ENCODE results near the gene DUOX1. TPM values are rescaled to one million over a fixed set of nuclear protein-coding genes. Genes with fewer than 3 reads are reported as not detected.

The DUOX1 gene
- total and polyA plus RNA-seq, 2 donors, result 7.1 to 10.3 TPM

DNA sequence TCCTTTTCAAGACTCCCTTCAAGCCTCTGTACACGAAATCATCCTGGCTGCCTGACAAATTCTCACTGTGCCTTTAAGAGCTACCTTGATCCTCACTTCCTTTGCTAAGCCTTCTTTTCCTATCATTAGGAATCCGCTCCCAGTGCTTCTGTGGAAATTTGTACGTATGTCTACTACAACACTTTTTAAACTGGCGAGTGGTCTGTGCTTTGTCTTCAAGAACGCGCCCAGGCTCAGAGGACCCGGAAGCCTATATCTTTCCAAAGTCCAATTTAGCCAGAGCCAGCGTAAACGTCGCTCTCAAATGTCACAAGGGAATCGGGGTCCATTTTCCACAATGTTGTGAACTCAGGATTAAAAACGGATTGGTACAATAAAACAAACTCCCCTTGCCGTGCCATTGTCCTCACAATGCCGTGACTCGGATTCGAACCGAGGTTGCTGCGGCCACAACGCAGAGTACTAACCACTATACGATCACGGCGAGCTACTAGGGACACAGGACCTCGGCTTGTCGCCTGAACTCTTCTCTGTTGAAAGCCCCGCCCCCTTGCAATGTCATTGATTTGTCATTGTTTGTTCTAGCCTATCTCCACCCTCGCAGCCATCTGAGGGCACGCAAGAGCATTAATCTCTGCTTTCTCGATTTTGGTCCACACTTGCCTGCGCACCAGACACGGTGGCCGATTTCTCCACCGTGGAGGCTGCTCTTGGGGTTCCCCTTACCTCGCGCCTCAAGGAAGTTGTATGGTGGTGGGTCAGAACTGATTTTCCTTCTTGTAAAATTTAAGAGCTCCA, 70.4 kb downstream of the DUOX1 start:
- WGBS, result under 1% methylated on average over 34 of the region's 34 CpGs
- H3K27ac ChIP-seq (ENCODE audit: low read depth), result peak overlapping the region; percentile 93
- H3K4me3 ChIP-seq (ENCODE audit: low read depth, low read length), result peak overlapping the region; percentile 33
- peak; percentile 92 for DNase-seq (ENCODE audit: extremely low spot score)
- no peaks in the 10 kb centered on the region for H3K36me3 ChIP-seq (ENCODE audit: insufficient read depth)
- no peaks in the 10 kb centered on the region for H3K4me1 ChIP-seq (ENCODE audit: insufficient read depth)

DNA sequence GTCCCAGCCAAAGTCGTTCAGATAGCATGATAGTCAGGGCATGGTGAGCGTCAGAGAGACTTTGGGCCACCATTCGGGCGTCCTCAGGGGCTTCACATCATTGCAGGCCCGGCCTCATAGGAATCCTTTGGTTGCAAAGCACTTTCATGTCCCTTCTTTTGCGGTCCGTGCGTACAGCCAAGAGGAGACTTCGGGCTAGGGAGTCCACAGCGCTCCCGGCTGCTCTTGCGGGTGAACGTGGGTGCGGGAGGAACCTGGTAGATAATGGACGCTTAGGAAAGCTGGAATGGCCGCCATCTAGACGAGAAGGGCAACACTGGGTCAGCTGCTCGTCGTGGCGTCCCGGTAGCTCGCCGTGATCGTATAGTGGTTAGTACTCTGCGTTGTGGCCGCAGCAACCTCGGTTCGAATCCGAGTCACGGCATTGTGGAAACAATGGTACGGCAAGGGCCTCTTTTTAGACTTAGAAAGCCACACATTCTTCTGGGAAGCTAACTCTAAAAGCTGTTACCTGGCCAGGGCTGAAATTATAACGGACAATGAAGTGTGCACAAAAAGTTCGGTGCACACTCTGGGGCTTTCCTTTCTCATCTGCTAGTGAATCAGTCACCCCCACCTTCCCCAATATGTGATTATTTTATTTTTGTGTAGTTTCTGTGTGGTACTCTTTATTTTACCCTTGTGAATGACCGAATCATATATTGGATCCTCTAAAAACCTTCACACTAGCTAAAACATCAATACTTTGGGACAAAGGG, 71.2 kb downstream of the DUOX1 start:
- Histone ChIP-seq H3K27ac (ENCODE audit: low read depth) (peak overlapping the region; percentile 93), H3K36me3 (ENCODE audit: insufficient read depth) (no peaks in the 10 kb centered on the region), H3K4me1 (ENCODE audit: insufficient read depth) (no peaks in the 10 kb centered on the region), H3K4me3 (ENCODE audit: low read depth, low read length) (peak overlapping the region; percentile 33)
- 5% methylated on average over 34 of the region's 34 CpGs for WGBS
- peak; percentile 65 for DNase-seq (ENCODE audit: extremely low spot score)

DNA sequence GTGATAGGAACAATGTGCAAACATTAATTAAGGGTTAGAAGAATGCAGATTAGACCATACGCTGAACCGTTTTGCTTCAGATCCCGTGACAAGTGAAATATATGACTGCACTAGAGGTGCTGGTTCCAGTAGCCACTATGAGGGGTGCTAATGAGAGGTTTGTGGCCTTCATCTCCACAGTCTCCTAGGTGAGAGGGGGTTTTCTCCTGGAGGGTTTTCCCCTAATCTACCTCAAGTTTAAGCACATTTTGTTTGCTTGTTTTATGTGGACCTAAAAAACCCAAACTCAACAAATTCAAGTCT, 71.7 kb downstream of the DUOX1 start:
- 84% methylated on average over 3 of the region's 3 CpGs for WGBS

DNA sequence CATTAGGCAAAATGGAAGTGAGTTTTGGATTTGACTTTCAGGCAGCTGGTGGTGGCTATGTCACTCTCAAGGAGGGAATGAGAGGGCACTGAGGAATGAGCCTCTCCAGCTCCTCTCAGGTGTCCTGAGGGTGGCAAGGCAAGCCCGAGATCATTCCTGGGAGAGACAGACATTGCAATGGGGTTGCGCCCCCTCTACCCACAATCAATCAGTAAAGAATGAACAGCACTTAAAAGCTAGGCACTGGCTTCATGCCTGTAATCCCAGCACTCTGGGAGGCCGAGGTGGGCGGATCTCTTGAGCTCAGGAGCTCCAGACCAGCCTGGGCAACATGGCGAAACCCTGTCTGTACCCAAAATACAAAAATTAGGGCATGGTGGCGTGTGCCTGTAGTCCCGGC, 72.1 kb downstream of the DUOX1 start:
- H3K27ac ChIP-seq (ENCODE audit: low read depth), result no peak overlapping the region
- H3K4me3 ChIP-seq (ENCODE audit: low read depth, low read length), result no peak overlapping the region
- DNase-seq (ENCODE audit: extremely low spot score), result no peak
- no peaks in the 10 kb centered on the region for H3K4me1 ChIP-seq (ENCODE audit: insufficient read depth)
- H3K36me3 ChIP-seq (ENCODE audit: insufficient read depth), result no peaks in the 10 kb centered on the region
- WGBS, result 86% methylated on average over 7 of the region's 7 CpGs

More for the DNA sequence above, 71.7 kb downstream of the DUOX1 start:
- H3K4me3 ChIP-seq (ENCODE audit: low read depth, low read length), result no peak overlapping the region
- no peak for DNase-seq (ENCODE audit: extremely low spot score)
- peak overlapping the region; percentile 93 for H3K27ac ChIP-seq (ENCODE audit: low read depth)
- H3K36me3 ChIP-seq (ENCODE audit: insufficient read depth), result no peaks in the 10 kb centered on the region
- no peaks in the 10 kb centered on the region for H3K4me1 ChIP-seq (ENCODE audit: insufficient read depth)

DNA sequence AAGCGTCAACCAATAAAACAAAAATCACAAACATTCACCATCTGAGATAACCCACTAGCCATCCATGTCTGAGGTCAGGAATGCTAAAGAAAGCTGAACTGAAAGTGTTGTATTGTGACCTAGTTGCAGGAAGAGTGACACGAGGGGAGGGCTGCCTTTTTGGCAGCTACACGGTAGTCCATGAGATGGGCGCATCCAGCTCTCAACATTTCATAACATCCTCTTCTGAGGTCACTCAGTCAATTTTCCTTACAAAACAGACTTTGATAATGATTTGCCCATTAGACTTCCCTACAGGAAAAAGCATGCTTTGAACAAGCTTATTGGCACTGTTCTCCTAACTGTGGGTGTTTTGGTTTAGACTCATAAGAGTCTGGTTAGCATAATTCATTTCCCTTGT, 73.4 kb downstream of the DUOX1 start:
- no peak overlapping the region for H3K4me3 ChIP-seq (ENCODE audit: low read depth, low read length)
- WGBS, result 59% methylated on average over 4 of the region's 4 CpGs
- no peaks in the 10 kb centered on the region for H3K36me3 ChIP-seq (ENCODE audit: insufficient read depth)
- no peak overlapping the region for H3K27ac ChIP-seq (ENCODE audit: low read depth)
- no peak for DNase-seq (ENCODE audit: extremely low spot score)
- H3K4me1 ChIP-seq (ENCODE audit: insufficient read depth), result no peaks in the 10 kb centered on the region

DNA sequence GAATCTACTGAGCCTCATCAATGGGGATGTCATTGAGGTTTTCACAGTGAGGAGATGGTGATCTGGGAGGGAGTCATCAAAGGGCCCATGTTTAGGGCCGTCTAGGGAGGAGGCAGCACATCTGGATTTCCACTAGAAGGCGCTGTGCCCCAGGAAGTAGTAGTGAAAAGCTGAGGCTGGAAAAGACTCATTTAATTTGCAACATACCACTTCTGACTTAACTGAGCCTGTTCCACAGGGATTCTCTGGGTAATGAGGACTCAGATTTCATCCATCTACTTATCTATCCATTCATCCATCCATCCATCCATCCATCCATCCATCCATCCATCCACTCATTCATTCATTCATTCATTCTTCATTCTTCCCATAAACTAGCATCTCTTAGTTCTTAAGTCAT, 75.4 kb downstream of the DUOX1 start:
- Histone ChIP-seq H3K4me1 (ENCODE audit: insufficient read depth) (no peaks in the 10 kb centered on the region), H3K36me3 (ENCODE audit: insufficient read depth) (no peaks in the 10 kb centered on the region), H3K27ac (ENCODE audit: low read depth) (no peak overlapping the region), H3K4me3 (ENCODE audit: low read depth, low read length) (no peak overlapping the region)
- no peak for DNase-seq (ENCODE audit: extremely low spot score)
- WGBS, result 1% methylated on average over 2 of the region's 2 CpGs

DNA sequence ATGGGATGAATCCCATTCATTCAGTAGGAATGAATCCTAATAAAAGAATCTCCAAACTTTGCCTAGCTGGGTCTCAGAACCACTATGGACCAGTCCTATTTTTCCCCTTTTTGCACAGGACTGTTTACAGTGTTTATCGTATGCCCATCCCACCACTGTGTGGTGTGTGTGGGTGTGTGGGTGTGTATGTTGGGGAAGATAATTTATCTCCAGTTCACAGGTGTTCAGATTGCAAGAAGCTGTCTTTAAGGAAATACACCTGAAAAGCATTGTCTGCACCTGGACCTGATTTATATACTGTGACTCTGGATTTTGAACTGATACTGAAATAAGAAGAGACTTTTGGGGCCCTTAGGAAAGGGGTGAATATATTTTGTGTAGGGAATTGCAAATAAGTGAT, 82.7 kb downstream of the DUOX1 start:
- no peak for DNase-seq (ENCODE audit: extremely low spot score)
- Histone ChIP-seq H3K27ac (ENCODE audit: low read depth) (no peak overlapping the region), H3K4me3 (ENCODE audit: low read depth, low read length) (no peak overlapping the region), H3K4me1 (ENCODE audit: insufficient read depth) (no peaks in the 10 kb centered on the region), H3K36me3 (ENCODE audit: insufficient read depth) (no peaks in the 10 kb centered on the region)
- 78% methylated on average over 1 of the region's 1 CpG for WGBS

Other genes starting within 250 kb of the DUOX1 start
- gene TERB2, start 173.3 kb upstream of the DUOX1 start, total RNA-seq, result not detected
- not detected for gene TERB2, start 173.3 kb upstream of the DUOX1 start, polyA plus RNA-seq
- 6.8 TPM for gene SORD, start 106.8 kb upstream of the DUOX1 start, total RNA-seq
- gene SORD, start 106.8 kb upstream of the DUOX1 start, polyA plus RNA-seq, result 11.6 TPM
- 1.5 TPM for gene DUOX2, start 15.8 kb upstream of the DUOX1 start, total RNA-seq
- 2.4 TPM for gene DUOX2, start 15.8 kb upstream of the DUOX1 start, polyA plus RNA-seq
- gene DUOXA2, start 15.7 kb upstream of the DUOX1 start, total RNA-seq, result 0.42 TPM
- gene DUOXA2, start 15.7 kb upstream of the DUOX1 start, polyA plus RNA-seq, result 0.52 TPM
- 12.3 TPM for gene DUOXA1, start 115 bp upstream of the DUOX1 start, total RNA-seq
- 12.1 TPM for gene DUOXA1, start 115 bp upstream of the DUOX1 start, polyA plus RNA-seq
- gene SHF, start 58.0 kb downstream of the DUOX1 start, total RNA-seq, result 11.4 TPM
- gene SHF, start 58.0 kb downstream of the DUOX1 start, polyA plus RNA-seq, result 13.4 TPM
- not detected for gene SLC28A2, start 122.2 kb downstream of the DUOX1 start, total RNA-seq
- gene SLC28A2, start 122.2 kb downstream of the DUOX1 start, polyA plus RNA-seq, result not detected
- gene GATM, start 248.6 kb downstream of the DUOX1 start, total RNA-seq, result 83.8 TPM
- gene GATM, start 248.6 kb downstream of the DUOX1 start, polyA plus RNA-seq, result 21.8 TPM

All from urinary bladder (tissue), 4 donors.